ENCODE measurements around the gene FBXL2. TPM values are rescaled to one million over a fixed set of nuclear protein-coding genes. Genes with fewer than 3 reads are reported as not detected.

Gene FBXL2, protein sequence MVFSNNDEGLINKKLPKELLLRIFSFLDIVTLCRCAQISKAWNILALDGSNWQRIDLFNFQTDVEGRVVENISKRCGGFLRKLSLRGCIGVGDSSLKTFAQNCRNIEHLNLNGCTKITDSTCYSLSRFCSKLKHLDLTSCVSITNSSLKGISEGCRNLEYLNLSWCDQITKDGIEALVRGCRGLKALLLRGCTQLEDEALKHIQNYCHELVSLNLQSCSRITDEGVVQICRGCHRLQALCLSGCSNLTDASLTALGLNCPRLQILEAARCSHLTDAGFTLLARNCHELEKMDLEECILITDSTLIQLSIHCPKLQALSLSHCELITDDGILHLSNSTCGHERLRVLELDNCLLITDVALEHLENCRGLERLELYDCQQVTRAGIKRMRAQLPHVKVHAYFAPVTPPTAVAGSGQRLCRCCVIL
- 32.7 and 35.8 TPM in 2 replicates for polyA plus RNA-seq

DNA sequence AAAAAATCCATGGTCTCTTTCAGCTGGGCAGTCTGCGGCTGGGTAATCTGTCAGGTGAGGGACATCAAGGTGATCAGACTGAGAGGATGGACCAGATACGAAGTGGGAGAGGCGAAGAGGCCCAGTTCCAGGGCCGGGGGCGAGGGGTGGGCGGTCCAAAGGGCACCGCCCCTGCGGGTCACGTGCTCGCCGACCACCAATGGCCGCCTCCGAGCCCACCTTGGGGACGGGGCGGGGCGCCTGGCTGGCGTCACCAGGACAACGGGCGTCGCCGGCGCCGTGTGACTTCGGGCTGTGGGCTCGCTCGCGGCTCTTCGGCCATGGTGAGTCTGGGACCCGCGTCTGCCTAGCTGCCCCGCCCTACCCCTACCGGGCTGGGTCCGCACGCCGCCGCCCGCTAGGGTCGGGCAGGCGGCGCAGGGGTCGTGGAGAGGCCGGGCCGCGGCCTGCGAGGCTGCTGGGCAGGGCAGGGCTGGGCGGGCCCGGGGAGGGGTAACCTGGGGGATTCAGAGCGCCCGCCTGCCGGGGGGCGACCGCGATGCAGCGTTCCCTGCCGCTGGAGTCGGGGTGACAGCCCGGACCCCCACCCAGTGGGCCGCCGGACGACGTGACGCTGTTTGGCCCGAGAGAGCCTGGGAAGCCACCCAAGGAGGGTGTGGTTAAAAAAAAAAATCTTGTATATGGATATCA, at the start of gene FBXL2:
Gene FBXL2, plus strand, starts transcription at position 250 of the 690 bp plus-strand sequence. Its CDS starts 71 bp downstream, at position 321.

Other genes starting within 250 kb of the FBXL2 start
- 38.8 and 67.9 TPM in 2 replicates for gene GLB1, start 180.3 kb upstream of the FBXL2 start, polyA plus RNA-seq
- gene TMPPE, start 180.3 kb upstream of the FBXL2 start, polyA plus RNA-seq = 0.87 and 2.3 TPM in 2 replicates
- 12.5 and 14.7 TPM in 2 replicates for gene CRTAP, start 163.4 kb upstream of the FBXL2 start, polyA plus RNA-seq
- 0.62 and 0.97 TPM in 2 replicates for gene SUSD5, start 58.6 kb upstream of the FBXL2 start, polyA plus RNA-seq
- gene UBP1, start 163.0 kb downstream of the FBXL2 start, polyA plus RNA-seq = 15.9 and 24.0 TPM in 2 replicates

All from Purkinje cell (primary cell).